K562 (cell line): ENCODE measurements around the gene UPF2. TPM values are rescaled to one million over a fixed set of nuclear protein-coding genes. Genes with fewer than 3 reads are reported as not detected.

ENCODE experiments used
- ATF7 ChIP-seq: fragments of 450-650 bp; IDR thresholded peaks from 2 replicates; pipeline ENCODE4 v1.7.1; 2014; ENCODE audit warnings: mild to moderate bottlenecking, moderate library complexity
- ETV5 ChIP-seq: sonication (generic); formaldehyde crosslinking; IDR thresholded peaks from 2 replicates; pipeline ENCODE4 v1.4.0; 2020; ENCODE audit warnings: low read depth, mild to moderate bottlenecking, missing genetic modification reagents
- EWSR1 ChIP-seq: fragments of 450-650 bp; IDR thresholded peaks from 2 replicates; pipeline ENCODE4 v1.6.1; 2018; ENCODE audit warnings: borderline replicate concordance, mild to moderate bottlenecking, low read depth, moderate library complexity; ENCODE audit not compliant: partially characterized antibody
- PHF8 ChIP-seq: fragments of 200-600 bp; sonication (generic); IDR thresholded peaks from 2 replicates; pipeline ENCODE4 v1.6.1; 2012; ENCODE audit warnings: mixed run types, mild to moderate bottlenecking, inconsistent platforms, low read length, moderate library complexity, borderline replicate concordance
- POLR2AphosphoS5 ChIP-seq: IDR thresholded peaks from 2 replicates; pipeline ENCODE4 v1.6.1; 2011; ENCODE audit warnings: mild to moderate bottlenecking, low read depth, low read length, moderate library complexity; ENCODE audit not compliant: control insufficient read depth, insufficient read depth
- SMC3 ChIP-seq: conservative IDR thresholded peaks from 2 replicates; pipeline ENCODE4 v1.6.1; 2011; ENCODE audit warnings: low read depth, low read length, improper control_type of control experiment; ENCODE audit not compliant: insufficient read depth
- SPI1 ChIP-seq: IDR thresholded peaks from 2 replicates; pipeline ENCODE4 v1.6.1; 2011; ENCODE audit warnings: low read depth, low read length, control low read depth, borderline replicate concordance
- WHSC1 ChIP-seq: IDR thresholded peaks from one replicate; pipeline ENCODE4 v1.6.1; 2012; ENCODE audit warnings: low read length, control low read depth, inconsistent platforms
- ZNF395 ChIP-seq: fragments of 200-800 bp; sonication (Bioruptor generic); IDR thresholded peaks from 2 replicates; pipeline ENCODE4 v1.6.1; 2017; ENCODE audit warnings: missing genetic modification characterization, missing compliant biosample characterization
- ZNF407 ChIP-seq: fragments of 450-650 bp; IDR thresholded peaks from 2 replicates; pipeline ENCODE4 v1.6.1; 2016; ENCODE audit warnings: low read depth
- ZNF780A ChIP-seq: fragments of 250-450 bp; sonication (Bioruptor Pico); IDR thresholded peaks from 2 replicates; pipeline ENCODE4 v1.5.0; 2021; ENCODE audit warnings: mild to moderate bottlenecking
- ZNF785 ChIP-seq: fragments of 250-450 bp; sonication (Bioruptor Pico); IDR thresholded peaks from 2 replicates; pipeline ENCODE4 v1.4.0; 2020; ENCODE audit warnings: mild to moderate bottlenecking
- polyA plus RNA-seq, 8 experiments: library from polyadenylated mRNA; depleted of rRNA in 4 of 8; stranded (reverse) in 5 of 8; unstranded in 3 of 8; fragments of >200 nt; fragmentation: Nextera tagmentation in 2 of 8; fragmentation: Illumina TruSeq in 1 of 8; extraction: Ambion mirVana in 2 of 8; extraction: Trizol in 1 of 8; gene quantifications; 2 replicates each; pipeline versions ENCODE4 v1.2.1 to v1.2.3, GENCODE V29; 2011 to 2014; ENCODE audit warnings: inconsistent platforms in 1 of 8, missing spikeins in 1 of 8
- total RNA-seq, 7 experiments: library from RNA; depleted of rRNA in 6 of 7; stranded (reverse); fragments of >200 nt in 6 of 7; fragmentation: Illumina TruSeq in 2 of 7; extraction: Trizol in 2 of 7; gene quantifications; 2 replicates each; pipeline versions ENCODE4 v1.2.1 to v1.2.3, GENCODE V29; 2011 to 2021; ENCODE audit warnings: low replicate concordance in 1 of 7
- TF ChIP-seq, protein P1 (sequence below): sonication (generic); formaldehyde crosslinking; IDR thresholded peaks from 2 replicates; pipeline ENCODE4 v1.8.1; 2023; ENCODE audit warnings: mild to moderate bottlenecking, missing genetic modification reagents
- TF ChIP-seq, protein P2 (sequence below), 2 experiments: fragments of 450-650 bp in 1 of 2; sonication (generic) in 1 of 2; formaldehyde crosslinking; conservative IDR thresholded peaks; 2 replicates each; pipeline versions ENCODE4 v1.4.0 to v1.8.1; 2020 to 2022; ENCODE audit warnings: mild to moderate bottlenecking in 1 of 2, missing genetic modification reagents in 1 of 2

Gene UPF2
- total and polyA plus RNA-seq, 9 of the 15 experiments (the other 6 are each of a cell fraction or from before 2014, with no cell fraction given) = 13.9 to 37.7 (median 23.7) TPM

DNA sequence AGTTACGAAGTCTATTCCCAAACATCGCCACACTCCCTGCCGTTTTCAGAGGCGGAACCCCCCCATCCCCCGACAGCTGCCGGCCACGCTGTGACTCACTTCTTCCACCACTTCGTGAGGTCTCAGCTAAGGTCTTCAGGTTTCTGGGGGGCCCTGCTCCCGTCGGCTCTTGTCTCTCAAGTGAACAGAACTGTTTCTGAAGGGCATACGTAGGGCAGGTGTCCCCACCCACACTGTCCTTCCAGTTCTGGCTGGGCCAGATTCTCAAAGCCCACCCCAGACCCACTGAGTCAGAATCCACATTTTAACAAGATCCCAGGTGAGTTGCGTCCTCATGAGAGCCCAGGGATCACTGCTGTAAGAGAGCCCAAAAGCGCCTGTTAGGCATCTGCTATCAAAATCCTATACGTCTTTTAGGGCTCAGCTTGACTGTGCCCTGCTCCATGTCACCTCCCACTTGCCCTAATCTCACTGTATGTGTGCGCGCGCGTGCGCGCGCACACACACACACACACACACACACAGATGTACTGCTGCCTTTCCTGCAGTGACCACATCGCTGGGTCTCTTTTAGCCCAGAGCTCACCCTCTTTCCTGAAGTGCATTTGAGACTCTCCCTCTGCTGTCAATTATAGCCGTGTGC is 140.7 kb downstream of the UPF2 start (continued):
- TF ChIP-seq SMC3 (no peak), SPI1 (no peak), WHSC1 (no peak), ETV5 (CRISPR knock-in tag) (no peak), ZNF785 (no peak), ZNF780A (CRISPR knock-in tag) (no peak), ZNF407 (no peak), EWSR1 (no peak), POLR2AphosphoS5 (no peak), PHF8 (peak; percentile 28; the same call in 1 of the 2 replicates), ZNF395 (CRISPR knock-in tag) (0 out of 2 replicates have a peak, but pooled peaks have one; percentile 20), ATF7 (peak; percentile 36; the same call in 1 of the 2 replicates)
- TF ChIP-seq, protein P1, sequence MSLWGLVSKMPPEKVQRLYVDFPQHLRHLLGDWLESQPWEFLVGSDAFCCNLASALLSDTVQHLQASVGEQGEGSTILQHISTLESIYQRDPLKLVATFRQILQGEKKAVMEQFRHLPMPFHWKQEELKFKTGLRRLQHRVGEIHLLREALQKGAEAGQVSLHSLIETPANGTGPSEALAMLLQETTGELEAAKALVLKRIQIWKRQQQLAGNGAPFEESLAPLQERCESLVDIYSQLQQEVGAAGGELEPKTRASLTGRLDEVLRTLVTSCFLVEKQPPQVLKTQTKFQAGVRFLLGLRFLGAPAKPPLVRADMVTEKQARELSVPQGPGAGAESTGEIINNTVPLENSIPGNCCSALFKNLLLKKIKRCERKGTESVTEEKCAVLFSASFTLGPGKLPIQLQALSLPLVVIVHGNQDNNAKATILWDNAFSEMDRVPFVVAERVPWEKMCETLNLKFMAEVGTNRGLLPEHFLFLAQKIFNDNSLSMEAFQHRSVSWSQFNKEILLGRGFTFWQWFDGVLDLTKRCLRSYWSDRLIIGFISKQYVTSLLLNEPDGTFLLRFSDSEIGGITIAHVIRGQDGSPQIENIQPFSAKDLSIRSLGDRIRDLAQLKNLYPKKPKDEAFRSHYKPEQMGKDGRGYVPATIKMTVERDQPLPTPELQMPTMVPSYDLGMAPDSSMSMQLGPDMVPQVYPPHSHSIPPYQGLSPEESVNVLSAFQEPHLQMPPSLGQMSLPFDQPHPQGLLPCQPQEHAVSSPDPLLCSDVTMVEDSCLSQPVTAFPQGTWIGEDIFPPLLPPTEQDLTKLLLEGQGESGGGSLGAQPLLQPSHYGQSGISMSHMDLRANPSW (CRISPR knock-in tag) = no peak
- TF ChIP-seq, protein P2, sequence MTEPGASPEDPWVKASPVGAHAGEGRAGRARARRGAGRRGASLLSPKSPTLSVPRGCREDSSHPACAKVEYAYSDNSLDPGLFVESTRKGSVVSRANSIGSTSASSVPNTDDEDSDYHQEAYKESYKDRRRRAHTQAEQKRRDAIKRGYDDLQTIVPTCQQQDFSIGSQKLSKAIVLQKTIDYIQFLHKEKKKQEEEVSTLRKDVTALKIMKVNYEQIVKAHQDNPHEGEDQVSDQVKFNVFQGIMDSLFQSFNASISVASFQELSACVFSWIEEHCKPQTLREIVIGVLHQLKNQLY (CRISPR knock-in tag; conservative IDR thresholded peaks at IDR 0.05) = no peak
